Measurements from ENCODE around the gene GNAI2.

The GNAI2 gene

GRCh38 chr3:50272911-50273688 is 37.1 kb downstream of the GNAI2 start:
- peak overlapping the region; percentile 13; the same call in 1 of the 2 replicates for H3K27ac ChIP-seq
- peak; percentile 98 for TF ChIP-seq CTCF (conservative IDR thresholded peaks at IDR 0.05)

- no peak overlapping the region for H3K27ac ChIP-seq
- TF ChIP-seq CTCF (conservative IDR thresholded peaks at IDR 0.05): no peak
These were observed 37.7 kb downstream of the GNAI2 start for GRCh38 chr3:50273689-50274065.

DNA sequence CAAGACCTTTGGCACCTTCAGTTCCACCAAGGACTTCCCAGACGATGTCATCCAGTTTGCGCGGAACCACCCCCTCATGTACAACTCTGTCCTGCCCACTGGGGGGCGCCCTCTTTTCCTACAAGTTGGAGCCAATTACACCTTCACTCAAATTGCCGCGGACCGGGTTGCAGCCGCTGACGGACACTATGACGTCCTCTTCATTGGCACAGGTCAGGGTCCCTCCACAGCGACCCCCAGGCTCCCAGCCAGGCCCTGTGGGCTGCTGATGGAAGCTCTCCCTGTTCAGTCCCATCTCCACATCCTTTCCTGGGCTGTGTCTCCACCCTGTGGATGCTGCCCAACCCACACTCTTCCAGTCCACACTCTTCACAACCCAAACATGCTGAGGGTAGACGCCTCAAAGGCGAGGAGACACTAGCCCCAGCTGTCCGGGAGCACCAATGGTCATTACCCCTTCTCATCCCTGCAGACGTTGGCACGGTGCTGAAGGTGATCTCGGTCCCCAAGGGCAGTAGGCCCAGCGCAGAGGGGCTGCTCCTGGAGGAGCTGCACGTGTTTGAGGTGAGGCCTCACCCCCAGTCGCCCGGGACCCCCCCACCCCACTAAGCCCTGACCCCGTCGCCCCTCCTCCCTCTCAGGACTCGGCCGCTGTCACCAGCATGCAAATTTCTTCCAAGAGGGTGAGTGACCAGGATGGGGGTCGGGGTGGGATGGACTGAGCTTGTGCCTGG is 38.5 kb downstream of the GNAI2 start:
- peak; percentile 85 for TF ChIP-seq CTCF (conservative IDR thresholded peaks at IDR 0.05)
- no peak overlapping the region for H3K27ac ChIP-seq

DNA sequence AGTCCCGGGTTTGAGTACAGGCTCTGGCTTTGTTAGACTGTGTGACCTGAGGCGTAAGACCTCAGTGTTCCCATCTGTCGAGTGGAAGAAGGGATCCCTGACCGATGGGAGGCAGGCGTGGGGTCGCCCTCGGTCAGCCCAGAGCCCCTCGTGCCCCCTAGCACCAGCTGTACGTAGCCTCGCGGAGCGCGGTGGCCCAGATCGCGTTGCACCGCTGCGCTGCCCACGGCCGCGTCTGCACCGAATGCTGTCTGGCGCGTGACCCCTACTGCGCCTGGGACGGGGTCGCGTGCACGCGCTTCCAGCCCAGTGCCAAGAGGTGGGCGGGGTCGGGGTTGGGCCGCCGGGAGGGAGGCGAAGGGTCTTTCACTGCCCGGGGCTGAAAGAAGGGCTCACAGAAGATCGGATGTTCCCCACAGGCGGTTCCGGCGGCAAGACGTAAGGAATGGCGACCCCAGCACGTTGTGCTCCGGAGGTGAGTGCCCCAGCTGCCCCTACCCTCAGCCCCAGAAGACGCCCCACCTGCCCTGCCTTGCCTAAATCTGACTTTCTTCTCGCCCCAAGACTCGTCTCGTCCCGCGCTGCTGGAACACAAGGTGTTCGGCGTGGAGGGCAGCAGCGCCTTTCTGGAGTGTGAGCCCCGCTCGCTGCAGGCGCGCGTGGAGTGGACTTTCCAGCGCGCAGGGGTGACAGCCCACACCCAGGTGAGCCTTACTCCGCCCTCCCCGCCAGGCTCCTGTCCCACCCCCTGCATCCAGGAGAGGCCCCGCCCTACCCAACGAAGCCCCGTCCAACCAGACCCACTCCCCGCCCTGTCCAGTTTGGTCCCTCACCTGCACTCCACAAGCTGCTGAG is 39.4 kb downstream of the GNAI2 start:
- TF ChIP-seq CTCF (conservative IDR thresholded peaks at IDR 0.05): no peak
- no peak overlapping the region for H3K27ac ChIP-seq

- no peak for TF ChIP-seq CTCF (conservative IDR thresholded peaks at IDR 0.05)
- no peak overlapping the region for H3K27ac ChIP-seq
These were observed 40.2 kb downstream of the GNAI2 start for GRCh38 chr3:50275996-50276761.

DNA sequence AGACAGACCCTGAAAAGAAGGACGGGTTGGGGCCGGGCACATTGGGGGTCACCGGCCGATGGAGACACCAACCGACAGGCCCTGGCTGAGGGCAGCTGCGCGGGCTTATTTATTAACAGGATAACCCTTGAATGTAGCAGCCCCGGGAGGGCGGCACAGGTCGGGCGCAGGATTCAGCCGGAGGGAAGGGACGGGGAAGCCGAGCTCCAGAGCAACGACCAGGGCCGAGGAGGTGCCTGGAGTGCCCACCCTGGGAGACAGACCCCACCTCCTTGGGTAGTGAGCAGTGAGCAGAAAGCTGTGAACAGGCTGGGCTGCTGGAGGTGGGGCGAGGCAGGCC is 40.7 kb downstream of the GNAI2 start:
- TF ChIP-seq CTCF (conservative IDR thresholded peaks at IDR 0.05): no peak
- no peak overlapping the region for H3K27ac ChIP-seq

All from VCaP (cell line).